K562 (cell line): Measurements from ENCODE around the gene MTMR12. TPM values are rescaled to one million over a fixed set of nuclear protein-coding genes. Genes with fewer than 3 reads are reported as not detected.

ENCODE experiments used
- ADNP ChIP-seq: fragments of 200-800 bp; sonication (Bioruptor generic); IDR thresholded peaks from 2 replicates; pipeline ENCODE4 v1.6.1; 2016; ENCODE audit warnings: missing genetic modification characterization, missing compliant biosample characterization
- CAMTA2 ChIP-seq: fragments of 250-450 bp; sonication (Bioruptor Pico); conservative IDR thresholded peaks from 2 replicates; pipeline ENCODE4 v1.5.1; 2022
- EGR1 ChIP-seq: fragments of 450-650 bp; conservative IDR thresholded peaks from 2 replicates; pipeline ENCODE4 v1.6.1; 2017; ENCODE audit warnings: mild to moderate bottlenecking
- EP400 ChIP-seq: fragments of 450-650 bp; IDR thresholded peaks from 2 replicates; pipeline ENCODE4 v1.6.1; 2017; ENCODE audit warnings: antibody characterized with exemption, mild to moderate bottlenecking, moderate library complexity
- ESRRB ChIP-seq: fragments of 250-450 bp; sonication (Bioruptor Pico); IDR thresholded peaks from 2 replicates; pipeline ENCODE4 v1.5.0; 2020; ENCODE audit warnings: mild to moderate bottlenecking, moderate library complexity, borderline replicate concordance
- MEF2D ChIP-seq: conservative IDR thresholded peaks from 2 replicates; pipeline ENCODE4 v1.6.1; 2016; ENCODE audit warnings: low read depth, missing genetic modification characterization, missing compliant biosample characterization
- MTF1 ChIP-seq: fragments of 250-450 bp; sonication (Bioruptor Pico); IDR thresholded peaks from 2 replicates; pipeline ENCODE4 v1.9.0; 2021; ENCODE audit warnings: moderate library complexity, mild to moderate bottlenecking, inconsistent platforms, borderline replicate concordance
- NELFE ChIP-seq: IDR thresholded peaks from 2 replicates; pipeline ENCODE4 v1.6.1; 2011; ENCODE audit warnings: mild to moderate bottlenecking; ENCODE audit not compliant: insufficient read depth, insufficient read length
- SMARCC2 ChIP-seq: fragments of 450-650 bp; IDR thresholded peaks from 2 replicates; pipeline ENCODE4 v1.6.1; 2017; ENCODE audit warnings: antibody characterized with exemption, moderate library complexity, mild to moderate bottlenecking, low read depth
- SP2 ChIP-seq: IDR thresholded peaks from 2 replicates; pipeline ENCODE4 v1.6.1; 2011; ENCODE audit warnings: mild to moderate bottlenecking, low read depth, low read length, moderate library complexity; ENCODE audit not compliant: poor library complexity, severe bottlenecking; ENCODE audit errors: extremely low read depth
- TAF15 ChIP-seq: fragments of 200-400 bp; formaldehyde crosslinking; IDR thresholded peaks from 2 replicates; pipeline ENCODE4 v1.6.1; 2017; ENCODE audit warnings: mild to moderate bottlenecking, low read depth, low read length, moderate library complexity
- TCF15 ChIP-seq: fragments of 250-450 bp; sonication (Bioruptor Pico); IDR thresholded peaks from 2 replicates; pipeline ENCODE4 v1.8.0; 2022; ENCODE audit warnings: moderate library complexity, mild to moderate bottlenecking, inconsistent platforms
- ZFP30 ChIP-seq: fragments of 250-450 bp; sonication (Bioruptor Pico); IDR thresholded peaks from 2 replicates; pipeline ENCODE4 v1.8.0; 2022; ENCODE audit warnings: moderate library complexity, mild to moderate bottlenecking, inconsistent platforms, borderline replicate concordance
- ZKSCAN3 ChIP-seq: fragments of 250-450 bp; sonication (Bioruptor Pico); IDR thresholded peaks from 2 replicates; pipeline ENCODE4 v1.4.0; 2020
- polyA plus RNA-seq, 8 experiments: library from polyadenylated mRNA; depleted of rRNA in 4 of 8; stranded (reverse) in 5 of 8; unstranded in 3 of 8; fragments of >200 nt; fragmentation: Nextera tagmentation in 2 of 8; fragmentation: Illumina TruSeq in 1 of 8; extraction: Ambion mirVana in 2 of 8; extraction: Trizol in 1 of 8; gene quantifications; 2 replicates each; pipeline versions ENCODE4 v1.2.1 to v1.2.3, GENCODE V29; 2011 to 2014; ENCODE audit warnings: inconsistent platforms in 1 of 8, missing spikeins in 1 of 8
- total RNA-seq, 7 experiments: library from RNA; depleted of rRNA in 6 of 7; stranded (reverse); fragments of >200 nt in 6 of 7; fragmentation: Illumina TruSeq in 2 of 7; extraction: Trizol in 2 of 7; gene quantifications; 2 replicates each; pipeline versions ENCODE4 v1.2.1 to v1.2.3, GENCODE V29; 2011 to 2021; ENCODE audit warnings: low replicate concordance in 1 of 7
- TF ChIP-seq, protein P1 (sequence below): fragments of 250-450 bp; sonication (Bioruptor Pico); IDR thresholded peaks from 2 replicates; pipeline ENCODE4 v1.6.1; 2021; ENCODE audit warnings: mild to moderate bottlenecking

Gene MTMR12
- total and polyA plus RNA-seq, 9 of the 15 experiments (the other 6 are each of a cell fraction or from before 2014, with no cell fraction given), result 4.0 to 28.7 (median 17.1) TPM

- TF ChIP-seq SMARCC2, result no peak
- no peak for TF ChIP-seq ZFP30 (CRISPR knock-in tag)
- TF ChIP-seq EP400, result 0 out of 2 replicates have a peak, but pooled peaks have one; percentile 24
- TF ChIP-seq TCF15 (CRISPR knock-in tag), result no peak
- TF ChIP-seq, protein P1, sequence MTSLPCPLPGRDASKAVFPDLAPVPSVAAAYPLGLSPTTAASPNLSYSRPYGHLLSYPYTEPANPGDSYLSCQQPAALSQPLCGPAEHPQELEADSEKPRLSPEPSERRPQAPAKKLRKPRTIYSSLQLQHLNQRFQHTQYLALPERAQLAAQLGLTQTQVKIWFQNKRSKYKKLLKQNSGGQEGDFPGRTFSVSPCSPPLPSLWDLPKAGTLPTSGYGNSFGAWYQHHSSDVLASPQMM, result no peak
- no peak for TF ChIP-seq MEF2D
- TF ChIP-seq ADNP (tag), result peak; percentile 90
- TF ChIP-seq NELFE, result no peak
- TF ChIP-seq EGR1, result no peak
- TF ChIP-seq MTF1 (CRISPR knock-in tag), result no peak
- TF ChIP-seq ESRRB (CRISPR knock-in tag), result no peak
- TF ChIP-seq ZKSCAN3 (CRISPR knock-in tag), result no peak
- TF ChIP-seq CAMTA2 (CRISPR knock-in tag), result no peak
- TF ChIP-seq TAF15, result no peak
- no peak for TF ChIP-seq SP2
- TF ChIP-seq, all 486 proteins: peak for 15
Observed at GRCh38 chr5:32187675-32188074, 125.1 kb downstream of the MTMR12 start (continued).
